Common myeloid progenitor, CD34-positive (primary cell): ENCODE data around the gene LARGE2.

Experiments
- CTCF ChIA-PET: fragments of 350-600 bp; sonication (Branson Sonifier 250); formaldehyde crosslinking; loops from one replicate; lab custom pipeline; 2021; ENCODE audit warnings: antibody characterized with exemption; lab: Charles Lee
- POLR2A ChIA-PET: fragments of 350-600 bp; sonication (Branson Sonifier 250); formaldehyde crosslinking; loops from one replicate; lab custom pipeline; 2021; ENCODE audit warnings: antibody characterized with exemption; lab: Charles Lee
- DNase-seq, 3 donors: peaks; one replicate each; pipeline versions ENCODE4 v3.0.0 to v3.0.0-alpha.2; 2013
- H3K27ac ChIP-seq, 2 experiments: 1 replicate in 1 of 2; 2 replicates in 1 of 2; pipeline ENCODE4 v1.7.0; 2013; ENCODE audit warnings: inconsistent platforms in 2 of 2, low read length in 2 of 2, mild to moderate bottlenecking in 2 of 2, low read depth in 1 of 2, moderate library complexity in 1 of 2; ENCODE audit not compliant: severe bottlenecking in 2 of 2, insufficient read depth in 1 of 2, poor library complexity in 1 of 2
- H3K27me3 ChIP-seq, 5 experiments: replicated peaks in 2 of 5; 1 replicate in 3 of 5; 2 replicates in 2 of 5; pipeline versions ENCODE4 v1.6.1 to v1.7.0; 2013; ENCODE audit warnings: low read length in 4 of 5, mild to moderate bottlenecking in 2 of 5, moderate library complexity in 2 of 5, inconsistent platforms in 1 of 5; ENCODE audit not compliant: insufficient read depth in 5 of 5, control insufficient read depth in 4 of 5
- H3K36me3 ChIP-seq, 4 experiments: 1 replicate in 2 of 4; 2 replicates in 2 of 4; pipeline versions ENCODE4 v1.6.1 to v1.7.0; 2013; ENCODE audit warnings: low read length in 3 of 4, control low read depth in 1 of 4, mild to moderate bottlenecking in 1 of 4; ENCODE audit not compliant: control insufficient read depth in 4 of 4, insufficient read depth in 4 of 4
- H3K4me1 ChIP-seq, 4 experiments: 1 replicate in 3 of 4; 2 replicates in 1 of 4; pipeline versions ENCODE4 v1.6.1 to v1.7.1; 2013; ENCODE audit warnings: low read length in 3 of 4, mild to moderate bottlenecking in 3 of 4, control low read depth in 1 of 4, inconsistent platforms in 1 of 4, moderate library complexity in 1 of 4; ENCODE audit not compliant: control insufficient read depth in 4 of 4, insufficient read depth in 4 of 4; ENCODE audit errors: control extremely low read depth in 1 of 4
- H3K4me3 ChIP-seq, 7 experiments: 1 replicate in 4 of 7; 2 replicates in 3 of 7; pipeline versions ENCODE4 v1.5.1 to v1.7.0; 2013; ENCODE audit warnings: mild to moderate bottlenecking in 7 of 7, low read length in 6 of 7, moderate library complexity in 6 of 7, inconsistent platforms in 2 of 7, low read depth in 2 of 7, control low read depth in 1 of 7; ENCODE audit not compliant: insufficient read depth in 4 of 7, control insufficient read depth in 1 of 7; ENCODE audit errors: extremely low read depth in 1 of 7
- H3K9me3 ChIP-seq, 5 experiments: 1 replicate in 4 of 5; 2 replicates in 1 of 5; pipeline versions ENCODE4 v1.6.1 to v1.7.1; 2013; ENCODE audit warnings: low read length in 4 of 5, mild to moderate bottlenecking in 2 of 5, inconsistent platforms in 1 of 5, low read depth in 1 of 5, moderate library complexity in 1 of 5; ENCODE audit not compliant: control insufficient read depth in 4 of 5, insufficient read depth in 2 of 5; ENCODE audit errors: control extremely low read depth in 1 of 5
- WGBS: methylation state at CpG from one replicate; pipeline ENCODE4 v1.1.5; 2013; ENCODE audit not compliant: insufficient coverage; 5-methylcytosine and 5-hydroxymethylcytosine counted together

LARGE2 gene

GRCh38 chr11:45961751-45962240 is 39.3 kb downstream of the LARGE2 start:
- ChIA-PET CTCF (interaction anchor here (4.5 kb wide), 1 partner anchor 45 kb away, joined by 40 read pairs; no protein-coding TSS in a partner anchor), POLR2A (no interaction called here)
- no peak overlapping the region for H3K4me3 ChIP-seq
- WGBS: 59% methylated on average over 3 of the region's 7 CpGs
- no peaks in the 10 kb centered on the region for H3K27me3 ChIP-seq
- peaks cover 0 to 6% (median 0%) of the 10 kb centered on the region in 5 experiments for H3K9me3 ChIP-seq
- H3K4me1 ChIP-seq: peaks cover 0 to 6% (median 4%) of the 10 kb centered on the region in 4 experiments
- H3K36me3 ChIP-seq: peaks cover 13 to 45% (median 20%) of the 10 kb centered on the region in 4 experiments
- DNase-seq: no peak
- no peak overlapping the region for H3K27ac ChIP-seq

- Histone ChIP-seq H3K27ac (no peak overlapping the region), H3K4me1 (peaks cover 0 to 6% (median 4%) of the 10 kb centered on the region in 4 experiments), H3K9me3 (no peaks in the 10 kb centered on the region), H3K4me3 (no peak overlapping the region), H3K27me3 (no peaks in the 10 kb centered on the region), H3K36me3 (peaks cover 21 to 56% (median 32%) of the 10 kb centered on the region in 4 experiments)
- ChIA-PET CTCF (interaction anchor here (0.8 to 4.5 kb wide), 32 partner anchors 9 to 351 kb away, joined by 3 to 40 read pairs (median 6); partner anchors contain the start of gene PEX16), POLR2A (no interaction called here)
- peak; percentile 76 to 86 (median 80) for DNase-seq
- WGBS: 54% methylated on average over 5 of the region's 9 CpGs
Measured at GRCh38 chr11:45964911-45965389, 42.5 kb downstream of the LARGE2 start.

GRCh38 chr11:45967506-45967905 is 45.0 kb downstream of the LARGE2 start:
- DNase-seq: no peak
- no peaks in the 10 kb centered on the region for H3K4me1 ChIP-seq
- WGBS: no CpG with 5 or more reads among the region's 2 CpGs
- CTCF ChIA-PET: interaction anchor here (0.6 to 3.5 kb wide), 6 partner anchors 9 to 121 kb away, joined by 3 to 17 read pairs (median 4); no protein-coding TSS in a partner anchor
- H3K36me3 ChIP-seq: peaks cover 21 to 55% (median 38%) of the 10 kb centered on the region in 4 experiments
- POLR2A ChIA-PET: no interaction called here
- no peaks in the 10 kb centered on the region for H3K27me3 ChIP-seq
- H3K27ac ChIP-seq: no peak overlapping the region
- no peak overlapping the region for H3K4me3 ChIP-seq
- no peaks in the 10 kb centered on the region for H3K9me3 ChIP-seq

- peaks cover 18 to 55% (median 38%) of the 10 kb centered on the region in 4 experiments for H3K36me3 ChIP-seq
- H3K4me3 ChIP-seq: no peak overlapping the region
- DNase-seq: no peak
- no peaks in the 10 kb centered on the region for H3K4me1 ChIP-seq
- no peaks in the 10 kb centered on the region for H3K27me3 ChIP-seq
- CTCF ChIA-PET: interaction anchor here (1.5 to 1.7 kb wide), 2 partner anchors 10 to 38 kb away, joined by 7 to 10 read pairs; no protein-coding TSS in a partner anchor
- H3K9me3 ChIP-seq: no peaks in the 10 kb centered on the region
- WGBS: no CpG with 5 or more reads among the region's 2 CpGs
- POLR2A ChIA-PET: no interaction called here
- H3K27ac ChIP-seq: no peak overlapping the region
Measured at GRCh38 chr11:45968901-45969300, 46.4 kb downstream of the LARGE2 start.

- ChIA-PET CTCF (interaction anchor here (1.6 kb wide), 1 partner anchor 17 kb away, joined by 3 read pairs; no protein-coding TSS in a partner anchor), POLR2A (no interaction called here)
- Histone ChIP-seq H3K27ac (no peak overlapping the region), H3K36me3 (peaks cover 10 to 43% (median 27%) of the 10 kb centered on the region in 4 experiments), H3K4me1 (no peaks in the 10 kb centered on the region), H3K27me3 (no peaks in the 10 kb centered on the region), H3K9me3 (no peaks in the 10 kb centered on the region), H3K4me3 (no peak overlapping the region)
- no peak for DNase-seq
- whole genome bisulfite sequencing: 100% methylated on average over 3 of the region's 4 CpGs
Measured at GRCh38 chr11:45973601-45974000, 51.1 kb downstream of the LARGE2 start.

- DNase-seq: no peak
- POLR2A ChIA-PET: no interaction called here
- H3K36me3 ChIP-seq: peaks cover 12 to 37% (median 25%) of the 10 kb centered on the region in 4 experiments
- no peaks in the 10 kb centered on the region for H3K9me3 ChIP-seq
- H3K4me3 ChIP-seq: no peak overlapping the region
- no peak overlapping the region for H3K27ac ChIP-seq
- WGBS: 100% methylated on average over 1 of the region's 1 CpG
- no peaks in the 10 kb centered on the region for H3K4me1 ChIP-seq
- no peaks in the 10 kb centered on the region for H3K27me3 ChIP-seq
- CTCF ChIA-PET: interaction anchor here (1.0 kb wide), 2 partner anchors 9 to 11 kb away, joined by 3 to 4 read pairs; no protein-coding TSS in a partner anchor
Measured at GRCh38 chr11:45974806-45975205, 52.4 kb downstream of the LARGE2 start.
